Endodermal cell (in vitro differentiated cells): Measurements from ENCODE around the gene CROCC2. TPM values are rescaled to one million over a fixed set of nuclear protein-coding genes. Genes with fewer than 3 reads are reported as not detected.
A peak's percentile ranks its signal among the peaks of the same experiment; 100 is the strongest.

ENCODE experiments used
- DNase-seq: peaks from one replicate; pipeline ENCODE4 v3.0.0-alpha.2; 2017
- H3K27ac ChIP-seq: 2 replicates; pipeline ENCODE4 v1.5.1; 2013; ENCODE audit warnings: mild to moderate bottlenecking, low read depth, low read length, moderate library complexity
- H3K27me3 ChIP-seq: 2 replicates; pipeline ENCODE4 v1.6.1; 2013; ENCODE audit warnings: mild to moderate bottlenecking, low read length, moderate library complexity; ENCODE audit not compliant: insufficient read depth, control insufficient read depth, poor library complexity, severe bottlenecking
- H3K36me3 ChIP-seq: 2 replicates; pipeline ENCODE4 v1.7.0; 2013; ENCODE audit warnings: mild to moderate bottlenecking, low read length, moderate library complexity; ENCODE audit not compliant: control insufficient read depth, insufficient read depth
- H3K4me1 ChIP-seq: one replicate; pipeline ENCODE4 v1.7.0; 2013; ENCODE audit warnings: low read length; ENCODE audit not compliant: control insufficient read depth, insufficient read depth
- H3K4me3 ChIP-seq: 2 replicates; pipeline ENCODE4 v1.5.1; 2013; ENCODE audit warnings: mild to moderate bottlenecking, low read length, moderate library complexity
- H3K9ac ChIP-seq: 2 replicates; pipeline ENCODE4 v1.6.1; 2013; ENCODE audit warnings: mild to moderate bottlenecking, low read length, moderate library complexity; ENCODE audit not compliant: poor library complexity, severe bottlenecking; ENCODE audit errors: extremely low read depth
- H3K9me3 ChIP-seq: 2 replicates; pipeline ENCODE4 v1.6.1; 2013; ENCODE audit warnings: mild to moderate bottlenecking, low read length, moderate library complexity; ENCODE audit not compliant: control insufficient read depth
- H3K27ac Mint-ChIP-seq: 2 replicates; pipeline ENCODE4 v1.8.0; 2020; ENCODE audit warnings: mixed read lengths
- H3K27me3 Mint-ChIP-seq: 2 replicates; pipeline ENCODE4 v1.8.0; 2021; ENCODE audit warnings: mild to moderate bottlenecking, mixed read lengths; ENCODE audit not compliant: insufficient read depth
- H3K36me3 Mint-ChIP-seq: 2 replicates; pipeline ENCODE4 v1.8.0; 2020; ENCODE audit warnings: low read depth, mixed read lengths
- H3K4me1 Mint-ChIP-seq: 2 replicates; pipeline ENCODE4 v1.8.0; 2020; ENCODE audit warnings: mixed read lengths
- H3K4me3 Mint-ChIP-seq: 2 replicates; pipeline ENCODE4 v1.8.0; 2020; ENCODE audit warnings: mild to moderate bottlenecking, moderate library complexity, mixed read lengths
- H3K9me3 Mint-ChIP-seq: 2 replicates; pipeline ENCODE4 v1.8.0; 2020; ENCODE audit warnings: mild to moderate bottlenecking, mixed read lengths
- WGBS, 2 experiments: methylation state at CpG; one replicate each; pipeline versions ENCODE4 v1.1.5 to v1.1.7; 2013; ENCODE audit warnings: missing lambda C conversion rate in 2 of 2, mixed read lengths in 1 of 2; ENCODE audit not compliant: insufficient coverage in 1 of 2, insufficient read length in 1 of 2; 5-methylcytosine and 5-hydroxymethylcytosine counted together
- total RNA-seq, 2 donors: library from RNA; stranded (reverse); fragmentation: NEBNext Ultra II Directional in 1 of 2; extraction: Animal tissue kit (Norgen Biotek cat#: 25700) in 1 of 2; gene quantifications; 2 replicates in 1 of 2; 3 replicates in 1 of 2; pipeline ENCODE4 v1.2.1, GENCODE V29; 2021
- TF ChIP-seq, protein P1 (sequence below): fragments of 200-600 bp; sonication (generic); conservative IDR thresholded peaks from 2 replicates; pipeline ENCODE4 v1.5.0; 2021; ENCODE audit warnings: antibody characterized with exemption, mild to moderate bottlenecking

CROCC2 gene
- total RNA-seq, 2 donors from 2014 or later = not detected

DNA sequence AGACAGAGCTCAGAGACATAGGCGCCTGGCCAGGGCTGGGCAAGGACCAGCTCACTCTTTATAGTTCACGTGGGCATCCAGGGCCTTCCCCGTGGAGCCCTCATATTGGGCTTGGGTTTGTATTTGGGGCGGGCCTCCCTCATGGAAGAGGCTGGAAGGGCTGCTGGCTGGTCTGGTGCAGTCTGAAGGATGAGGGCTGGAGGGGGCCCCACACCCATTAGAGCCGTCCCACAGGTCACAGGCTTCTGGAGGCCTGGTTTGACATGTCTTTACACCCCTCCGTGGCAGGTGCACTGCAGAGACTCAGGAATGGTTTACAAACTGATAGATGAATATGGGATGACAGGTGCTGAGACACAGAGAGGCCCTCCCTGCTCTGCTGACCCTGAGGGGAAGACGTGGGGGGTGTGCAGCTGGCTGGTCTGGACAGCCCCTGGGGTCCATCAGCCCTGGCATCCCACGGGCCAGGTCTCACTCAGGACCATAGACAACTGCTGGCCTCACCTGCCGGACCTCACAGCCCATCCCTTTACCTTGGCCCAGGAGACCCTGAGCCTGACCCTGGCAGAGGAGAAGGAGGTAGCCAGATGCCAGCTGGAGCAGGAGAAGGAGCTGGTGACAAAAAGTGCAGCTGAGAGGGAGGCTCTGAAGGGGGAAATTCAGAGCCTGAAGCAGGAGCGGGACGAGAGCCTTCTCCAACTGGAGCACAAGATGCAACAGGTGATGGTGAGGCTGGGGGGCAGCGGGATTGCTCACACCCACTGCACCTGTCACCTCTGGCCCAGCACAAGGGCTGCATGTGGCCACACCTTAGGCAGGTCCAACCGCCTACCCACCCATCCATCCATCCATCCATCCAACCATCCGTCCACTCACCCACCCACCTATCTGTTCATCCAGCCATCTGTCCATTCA lies 43.9 kb downstream of the CROCC2 start:
- no peaks in the 10 kb centered on the region for H3K9me3 Mint-ChIP-seq
- peak; percentile 13 for DNase-seq
- no peak overlapping the region for H3K4me3 Mint-ChIP-seq
- Histone ChIP-seq H3K36me3 (no peaks in the 10 kb centered on the region), H3K27ac (no peak overlapping the region), H3K27me3 (no peaks in the 10 kb centered on the region), H3K9me3 (no peaks in the 10 kb centered on the region), H3K4me1 (no peaks in the 10 kb centered on the region), H3K9ac (no peak overlapping the region), H3K4me3 (no peak overlapping the region)
- no peak overlapping the region for H3K27ac Mint-ChIP-seq
- no peaks in the 10 kb centered on the region for H3K27me3 Mint-ChIP-seq
- TF ChIP-seq, protein P1, sequence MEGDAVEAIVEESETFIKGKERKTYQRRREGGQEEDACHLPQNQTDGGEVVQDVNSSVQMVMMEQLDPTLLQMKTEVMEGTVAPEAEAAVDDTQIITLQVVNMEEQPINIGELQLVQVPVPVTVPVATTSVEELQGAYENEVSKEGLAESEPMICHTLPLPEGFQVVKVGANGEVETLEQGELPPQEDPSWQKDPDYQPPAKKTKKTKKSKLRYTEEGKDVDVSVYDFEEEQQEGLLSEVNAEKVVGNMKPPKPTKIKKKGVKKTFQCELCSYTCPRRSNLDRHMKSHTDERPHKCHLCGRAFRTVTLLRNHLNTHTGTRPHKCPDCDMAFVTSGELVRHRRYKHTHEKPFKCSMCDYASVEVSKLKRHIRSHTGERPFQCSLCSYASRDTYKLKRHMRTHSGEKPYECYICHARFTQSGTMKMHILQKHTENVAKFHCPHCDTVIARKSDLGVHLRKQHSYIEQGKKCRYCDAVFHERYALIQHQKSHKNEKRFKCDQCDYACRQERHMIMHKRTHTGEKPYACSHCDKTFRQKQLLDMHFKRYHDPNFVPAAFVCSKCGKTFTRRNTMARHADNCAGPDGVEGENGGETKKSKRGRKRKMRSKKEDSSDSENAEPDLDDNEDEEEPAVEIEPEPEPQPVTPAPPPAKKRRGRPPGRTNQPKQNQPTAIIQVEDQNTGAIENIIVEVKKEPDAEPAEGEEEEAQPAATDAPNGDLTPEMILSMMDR = no peak
- H3K36me3 Mint-ChIP-seq = no peaks in the 10 kb centered on the region
- WGBS, 2 experiments = 89 to 93% methylated on average over 11 to 14 of the region's 14 CpGs
- H3K4me1 Mint-ChIP-seq = peaks cover 9% of the 10 kb centered on the region

DNA sequence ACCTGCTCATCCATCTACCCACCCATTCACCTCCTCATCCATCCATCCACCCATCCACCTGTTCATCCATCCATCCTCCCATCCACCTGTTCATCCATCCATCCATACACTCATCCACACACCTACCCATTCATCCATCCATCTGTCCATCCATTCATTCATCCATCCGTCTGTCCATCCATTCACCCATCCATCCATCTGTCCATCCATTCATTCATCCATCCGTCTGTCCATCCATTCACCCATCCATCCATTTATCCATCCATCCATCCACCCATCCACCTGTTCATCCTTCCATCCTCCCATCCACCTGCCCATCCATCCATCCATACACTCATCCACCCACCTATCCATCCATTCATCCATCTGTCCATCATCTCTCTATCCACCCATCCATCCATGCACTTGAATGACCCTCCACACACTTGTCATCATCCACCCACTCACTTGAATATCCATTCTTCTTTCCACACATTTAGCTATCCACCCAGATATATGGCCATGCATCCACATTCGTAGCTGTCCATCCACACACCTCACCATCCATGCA lies 45.0 kb downstream of the CROCC2 start:
- Histone ChIP-seq H3K4me3 (no peak overlapping the region), H3K4me1 (no peaks in the 10 kb centered on the region), H3K27me3 (no peaks in the 10 kb centered on the region), H3K9ac (no peak overlapping the region), H3K27ac (no peak overlapping the region), H3K36me3 (no peaks in the 10 kb centered on the region), H3K9me3 (no peaks in the 10 kb centered on the region)
- H3K4me3 Mint-ChIP-seq = no peak overlapping the region
- H3K9me3 Mint-ChIP-seq = no peaks in the 10 kb centered on the region
- no peaks in the 10 kb centered on the region for H3K36me3 Mint-ChIP-seq
- no peaks in the 10 kb centered on the region for H3K27me3 Mint-ChIP-seq
- WGBS, 2 experiments = 77 to 91% methylated on average over 2 to 3 of the region's 3 CpGs
- peaks cover 9% of the 10 kb centered on the region for H3K4me1 Mint-ChIP-seq
- TF ChIP-seq, protein P1 = no peak
- no peak overlapping the region for H3K27ac Mint-ChIP-seq
- DNase-seq = no peak

DNA sequence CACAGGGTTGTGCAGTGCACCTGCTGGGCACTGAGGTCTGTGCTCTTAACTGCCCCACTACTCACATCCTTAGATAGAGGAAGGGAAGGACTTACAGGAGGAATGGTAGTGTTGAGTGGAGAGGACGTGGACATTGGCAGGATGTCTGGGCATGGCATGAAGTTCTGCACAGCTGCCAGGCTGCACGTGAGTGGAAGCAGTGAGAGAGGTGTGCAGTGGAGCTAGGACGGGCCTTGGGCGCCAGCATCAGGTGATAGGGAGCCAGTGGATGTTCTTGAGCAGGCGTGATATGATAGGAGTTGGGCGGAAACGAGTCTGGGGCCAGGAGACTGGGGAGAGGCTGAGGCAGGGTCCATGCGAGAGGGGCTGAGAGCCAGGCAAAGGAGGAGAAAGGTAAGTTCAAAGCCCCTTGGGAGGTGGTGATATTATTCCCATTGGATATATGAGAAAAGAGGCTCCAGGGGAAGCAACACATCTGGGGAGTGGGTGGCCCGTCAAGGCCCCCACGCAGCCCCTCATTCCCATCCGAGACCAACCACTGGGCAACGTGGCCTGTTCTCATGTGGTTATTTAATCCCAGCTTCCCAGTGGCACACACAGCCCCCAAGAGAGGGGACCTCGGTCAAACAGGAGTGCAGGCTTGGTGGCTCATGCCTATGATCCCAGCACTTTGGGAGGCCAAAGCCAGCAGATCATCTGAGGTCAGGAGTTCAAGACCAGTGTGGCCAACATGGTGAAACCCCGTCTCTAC lies 46.5 kb downstream of the CROCC2 start:
- H3K9me3 Mint-ChIP-seq = no peaks in the 10 kb centered on the region
- Histone ChIP-seq H3K27ac (no peak overlapping the region), H3K9ac (no peak overlapping the region), H3K4me3 (no peak overlapping the region), H3K9me3 (no peaks in the 10 kb centered on the region), H3K27me3 (no peaks in the 10 kb centered on the region), H3K4me1 (no peaks in the 10 kb centered on the region), H3K36me3 (no peaks in the 10 kb centered on the region)
- no peak overlapping the region for H3K27ac Mint-ChIP-seq
- H3K36me3 Mint-ChIP-seq = no peaks in the 10 kb centered on the region
- H3K4me3 Mint-ChIP-seq = no peak overlapping the region
- TF ChIP-seq, protein P1 = no peak
- DNase-seq = peak; percentile 17
- no peaks in the 10 kb centered on the region for H3K27me3 Mint-ChIP-seq
- WGBS, 2 experiments = 90 to 93% methylated on average over 11 to 14 of the region's 14 CpGs
- H3K4me1 Mint-ChIP-seq = peaks cover 9% of the 10 kb centered on the region
